Transverse colon (tissue), 4 donors: ENCODE measurements around the gene NCOA3. TPM values are rescaled to one million over a fixed set of nuclear protein-coding genes. Genes with fewer than 3 reads are reported as not detected.
"Not testable (repeated sequence)": the region's sequence is repeated elsewhere in the genome, so short reads cannot be mapped to it uniquely, and the experiment has no call there.

Experiments used
- DNase-seq: peaks from one replicate; pipeline ENCODE4 v3.0.0-alpha.2; 2019
- H3K27ac ChIP-seq, 4 donors: fragments of 200-600 bp; sonication (generic); 2 replicates each; pipeline ENCODE4 v1.5.1; 2016 to 2018; ENCODE audit warnings: inconsistent platforms in 4 of 4
- H3K27me3 ChIP-seq: fragments of 200-600 bp; sonication (generic); 2 replicates; pipeline ENCODE4 v1.5.1; 2017; ENCODE audit warnings: inconsistent platforms
- H3K36me3 ChIP-seq, 4 donors: fragments of 200-600 bp; sonication (generic); 2 replicates each; pipeline ENCODE4 v1.5.1; 2017 to 2019; ENCODE audit warnings: inconsistent platforms in 4 of 4
- H3K4me1 ChIP-seq, 4 donors: fragments of 200-600 bp; sonication (generic); 2 replicates each; pipeline ENCODE4 v1.5.1; 2017 to 2020; ENCODE audit warnings: inconsistent platforms in 4 of 4
- H3K4me3 ChIP-seq, 4 donors: fragments of 200-600 bp; sonication (generic); 1 replicate in 1 of 4; 2 replicates in 3 of 4; pipeline versions ENCODE4 v1.5.1 to v1.6.1; 2017 to 2019; ENCODE audit warnings: inconsistent platforms in 4 of 4
- H3K9me3 ChIP-seq, 2 donors: fragments of 200-600 bp; sonication (generic); 2 replicates each; pipeline ENCODE4 v1.5.1; 2017 to 2019; ENCODE audit warnings: inconsistent platforms in 2 of 2
- CTCF ChIP-seq, 5 experiments: fragments of 200-600 bp in 3 of 5; fragments of 450-650 bp in 2 of 5; sonication (generic) in 3 of 5; IDR thresholded peaks; 1 replicate in 2 of 5; 2 replicates in 3 of 5; pipeline ENCODE4 v1.5.1; 2016 to 2017; ENCODE audit warnings: antibody characterized with exemption in 5 of 5, inconsistent platforms in 3 of 5, mild to moderate bottlenecking in 2 of 5, moderate library complexity in 1 of 5
- EP300 ChIP-seq: sonication (generic); formaldehyde crosslinking; IDR thresholded peaks from one replicate; pipeline ENCODE4 v1.6.1; 2017; ENCODE audit warnings: antibody characterized with exemption, low read depth
- POLR2A ChIP-seq: fragments of 450-650 bp; IDR thresholded peaks from one replicate; pipeline ENCODE4 v1.6.1; 2016; ENCODE audit warnings: antibody characterized with exemption, mild to moderate bottlenecking, moderate library complexity
- POLR2AphosphoS5 ChIP-seq, 3 donors: sonication (generic); formaldehyde crosslinking; IDR thresholded peaks; one replicate each; pipeline ENCODE4 v1.6.1; 2016; ENCODE audit warnings: antibody characterized with exemption in 3 of 3
- WGBS, 2 donors: methylation state at CpG; one replicate each; pipeline ENCODE4 v1.1.5; 2018; ENCODE audit warnings: low coverage in 1 of 2; 5-methylcytosine and 5-hydroxymethylcytosine counted together
- in situ Hi-C, 4 donors: fragments of 200-750 bp; cut with MboI; loops; one replicate each; pipeline versions ENCODE4 v1.15.0 to v1.15.1; 2017; ENCODE audit warnings: low sequenced_read_pairs in 3 of 4, low pct_ligation_motif_present in 1 of 4, low pct_unique_long_range_greater_than_20kb in 1 of 4
- intact Hi-C: fragments of 100-400 bp; cut with DNase I; formaldehyde crosslinking; loops from one replicate; pipeline ENCODE4 v1.15.1; 2023; ENCODE audit warnings: low total_unique reads
- total RNA-seq, 4 donors: library from RNA; depleted of rRNA; stranded (reverse); fragments of >200 nt; gene quantifications; one replicate each; pipeline ENCODE4 v1.1.0, GENCODE V29; 2016

Gene NCOA3
- total RNA-seq, 4 donors from 2014 or later, result 9.2 to 39.1 (median 22.3) TPM

GRCh38 chr20:47492284-47492683 is 9.4 kb upstream of the NCOA3 start:
- 87 to 100% methylated on average over 1 to 3 of the region's 3 CpGs for WGBS, 2 donors
- no peak for DNase-seq
- Histone ChIP-seq H3K27ac (peak overlapping the region; percentile 70 to 81 (median 75)), H3K9me3 (no peaks in the 10 kb centered on the region), H3K27me3 (no peaks in the 10 kb centered on the region), H3K4me1 (peaks cover 18 to 23% (median 19%) of the 10 kb centered on the region in 4 donors), H3K4me3 (no peak overlapping the region), H3K36me3 (no peaks in the 10 kb centered on the region)
- in situ Hi-C loops (no loop called here), intact Hi-C loops (no loop called here)
- TF ChIP-seq POLR2A, result no peak
- no peak for TF ChIP-seq POLR2AphosphoS5 (IDR thresholded peaks at IDR 0.05)
- no peak for TF ChIP-seq EP300
- TF ChIP-seq CTCF (IDR thresholded peaks at IDR 0.05), result no peak

- DNase-seq, result peak; percentile 93
- no peaks in the 10 kb centered on the region for H3K9me3 ChIP-seq
- TF ChIP-seq CTCF (IDR thresholded peaks at IDR 0.05) (no peak), EP300 (no peak), POLR2AphosphoS5 (IDR thresholded peaks at IDR 0.05) (peak in 2 of 3 donors; percentile 20 to 32)
- H3K27me3 ChIP-seq, result no peaks in the 10 kb centered on the region
- H3K27ac ChIP-seq, result peak overlapping the region; percentile 70 to 81 (median 75)
- H3K4me1 ChIP-seq, result peaks cover 18 to 25% (median 19%) of the 10 kb centered on the region in 4 donors
- intact Hi-C loops (no loop called here), in situ Hi-C loops (no loop called here)
- no peaks in the 10 kb centered on the region for H3K36me3 ChIP-seq
- H3K4me3 ChIP-seq, result no peak overlapping the region
- 0 to 3% methylated on average over 2 to 3 of the region's 3 CpGs for WGBS, 2 donors
Observed at GRCh38 chr20:47493175-47493962, 8.3 kb upstream of the NCOA3 start.

- TF ChIP-seq POLR2AphosphoS5 (IDR thresholded peaks at IDR 0.05) (no peak), CTCF (IDR thresholded peaks at IDR 0.05) (no peak), EP300 (no peak), POLR2A (no peak)
- Histone ChIP-seq H3K4me1 (peaks cover 18 to 25% (median 19%) of the 10 kb centered on the region in 4 donors), H3K9me3 (no peaks in the 10 kb centered on the region), H3K27me3 (no peaks in the 10 kb centered on the region), H3K27ac (peak overlapping the region; percentile 70 to 81 (median 75)), H3K4me3 (no peak overlapping the region), H3K36me3 (no peaks in the 10 kb centered on the region)
- intact Hi-C loops, result no loop called here
- no peak for DNase-seq
- WGBS, 2 donors, result 23 to 24% methylated on average over 2 of the region's 2 CpGs
- in situ Hi-C loops, result no loop called here
Observed at GRCh38 chr20:47493963-47494293, 7.8 kb upstream of the NCOA3 start.

- in situ Hi-C loops, H3K27me3 ChIP-seq, H3K36me3 ChIP-seq, H3K4me3 ChIP-seq, H3K9me3 ChIP-seq, intact Hi-C loops, DNase-seq: not testable (repeated sequence)
- 71 to 89% methylated on average over 9 to 11 of the region's 11 CpGs for WGBS, 2 donors
- H3K4me1 ChIP-seq, result peaks cover 17 to 25% (median 18%) of the 10 kb centered on the region in 4 donors
- H3K27ac ChIP-seq, result peak overlapping the region in 3 of 4 donors; percentile 70 to 81 (median 75)
Observed at GRCh38 chr20:47494606-47495005, 7.1 kb upstream of the NCOA3 start.
